H1 (cell line): Measurements from ENCODE around the gene MEA1. TPM values are rescaled to one million over a fixed set of nuclear protein-coding genes. Genes with fewer than 3 reads are reported as not detected.

Experiments
- CTCF ChIA-PET: fragments of 300-600 bp; sonication (Branson Sonifier 250); formaldehyde crosslinking; loops from one replicate; lab custom pipeline; 2021; ENCODE audit not compliant: partially characterized antibody; lab: Charles Lee
- POLR2A ChIA-PET: fragments of 300-600 bp; sonication (Branson Sonifier 250); formaldehyde crosslinking; loops from one replicate; lab custom pipeline; 2021; ENCODE audit warnings: inconsistent platforms; ENCODE audit not compliant: partially characterized antibody; lab: Charles Lee
- DNase-seq, 2 experiments: peaks; one replicate each; pipeline versions ENCODE4 v3.0.0 to v3.0.0-alpha.2; 2010 to 2022; ENCODE audit warnings: low spot score in 2 of 2, low read depth in 1 of 2, mixed read lengths in 1 of 2
- FAIRE-seq: peaks from 2 replicates; lab custom pipeline; 2011; peaks lifted over from hg19 to GRCh38; lab: Jason Lieb, UNC
- H2AFZ ChIP-seq: 2 replicates; pipeline ENCODE4 v1.8.1; 2012; ENCODE audit warnings: low read length, inconsistent platforms
- H2AK5ac ChIP-seq: 2 replicates; pipeline ENCODE4 v1.6.1; 2013; ENCODE audit warnings: low read depth, low read length
- H2BK120ac ChIP-seq: replicated peaks from 2 replicates; pipeline ENCODE3; 2013; ENCODE audit warnings: low read depth, low read length, inconsistent platforms
- H2BK12ac ChIP-seq: 2 replicates; pipeline ENCODE4 v1.6.1; 2013; ENCODE audit warnings: low read depth, low read length
- H2BK15ac ChIP-seq: 2 replicates; pipeline ENCODE4 v1.6.1; 2013; ENCODE audit warnings: low read length
- H2BK20ac ChIP-seq: 2 replicates; pipeline ENCODE4 v1.6.1; 2013; ENCODE audit warnings: low read length
- H2BK5ac ChIP-seq: 2 replicates; pipeline ENCODE4 v1.6.1; 2013; ENCODE audit warnings: low read depth, low read length
- H3K14ac ChIP-seq: 2 replicates; pipeline ENCODE4 v1.6.1; 2013; ENCODE audit warnings: inconsistent platforms; ENCODE audit not compliant: insufficient read length
- H3K18ac ChIP-seq: 2 replicates; pipeline ENCODE4 v1.6.1; 2013; ENCODE audit warnings: low read length; ENCODE audit errors: extremely low read depth
- H3K23ac ChIP-seq: 2 replicates; pipeline ENCODE4 v1.6.1; 2013; ENCODE audit warnings: inconsistent platforms; ENCODE audit not compliant: insufficient read length
- H3K23me2 ChIP-seq: 2 replicates; pipeline ENCODE4 v1.6.1; 2013; ENCODE audit warnings: low read depth, low read length
- H3K27ac ChIP-seq: 2 replicates; pipeline ENCODE4 v1.6.1; 2011; ENCODE audit warnings: low read depth, low read length, inconsistent platforms
- H3K27me3 ChIP-seq, 4 experiments: replicated peaks in 1 of 4; 1 replicate in 1 of 4; 2 replicates in 3 of 4; pipeline versions ENCODE4 v1.6.1 to v1.8.1; 2011 to 2013; ENCODE audit warnings: low read length in 3 of 4, mild to moderate bottlenecking in 3 of 4, inconsistent platforms in 2 of 4, mixed read lengths in 2 of 4, moderate library complexity in 1 of 4; ENCODE audit not compliant: control insufficient read depth in 3 of 4, insufficient read depth in 3 of 4; ENCODE audit errors: extremely low read depth in 1 of 4
- H3K36me3 ChIP-seq, 4 experiments: 2 replicates each; pipeline versions ENCODE4 v1.6.1 to v1.8.1; 2011 to 2013; ENCODE audit warnings: mild to moderate bottlenecking in 4 of 4, low read length in 3 of 4, moderate library complexity in 2 of 4, control low read depth in 1 of 4, inconsistent platforms in 1 of 4; ENCODE audit not compliant: insufficient read depth in 4 of 4, control insufficient read depth in 2 of 4
- H3K4ac ChIP-seq: replicated peaks from 2 replicates; pipeline ENCODE3; 2013; ENCODE audit warnings: low read length, low read depth, mixed read lengths, inconsistent platforms; ENCODE audit not compliant: insufficient read length
- H3K4me1 ChIP-seq, 4 experiments: replicated peaks in 1 of 4; 1 replicate in 1 of 4; 2 replicates in 3 of 4; pipeline versions ENCODE4 v1.6.1 to v1.8.1; 2011 to 2013; ENCODE audit warnings: low read length in 3 of 4, inconsistent platforms in 2 of 4, mixed read lengths in 1 of 4; ENCODE audit not compliant: insufficient read depth in 4 of 4, control insufficient read depth in 3 of 4
- H3K4me2 ChIP-seq, 2 experiments: 2 replicates each; pipeline versions ENCODE4 v1.6.1 to v1.8.1; 2011 to 2013; ENCODE audit warnings: low read depth in 2 of 2, low read length in 2 of 2, control low read depth in 1 of 2, inconsistent platforms in 1 of 2, mild to moderate bottlenecking in 1 of 2; ENCODE audit not compliant: insufficient read depth in 1 of 2
- H3K4me3 ChIP-seq, 4 experiments: fragments of 200-600, 300-600 bp in 1 of 4; sonication (generic), shearing (Covaris generic), sonication (Bioruptor Twin) in 1 of 4; 2 replicates each; pipeline versions ENCODE4 v1.5.1 to v1.8.1; 2011 to 2016; ENCODE audit warnings: low read length in 4 of 4, low read depth in 3 of 4, control low read depth in 2 of 4, inconsistent platforms in 2 of 4, mild to moderate bottlenecking in 2 of 4, mixed read lengths in 1 of 4, moderate library complexity in 1 of 4; ENCODE audit not compliant: insufficient read depth in 2 of 4; ENCODE audit errors: extremely low read depth in 1 of 4
- H3K56ac ChIP-seq: replicated peaks from 2 replicates; pipeline ENCODE3; 2013; ENCODE audit warnings: low read depth, mild to moderate bottlenecking, mixed read lengths, low read length, inconsistent platforms; ENCODE audit not compliant: insufficient read length
- H3K79me1 ChIP-seq: 2 replicates; pipeline ENCODE4 v1.6.1; 2013; ENCODE audit warnings: low read depth, low read length, control low read depth
- H3K79me2 ChIP-seq, 2 experiments: 2 replicates each; pipeline versions ENCODE4 v1.6.1 to v1.8.1; 2012 to 2013; ENCODE audit warnings: low read length in 2 of 2, mild to moderate bottlenecking in 2 of 2, inconsistent platforms in 1 of 2; ENCODE audit not compliant: insufficient read depth in 2 of 2, control insufficient read depth in 1 of 2
- H3K9ac ChIP-seq, 4 experiments: replicated peaks in 1 of 4; 1 replicate in 1 of 4; 2 replicates in 3 of 4; pipeline versions ENCODE4 v1.6.1 to v1.8.1; 2011 to 2013; ENCODE audit warnings: low read depth in 3 of 4, low read length in 3 of 4, control low read depth in 2 of 4, mild to moderate bottlenecking in 2 of 4, moderate library complexity in 2 of 4, inconsistent platforms in 1 of 4; ENCODE audit errors: extremely low read depth in 1 of 4
- H3K9me3 ChIP-seq, 2 experiments: 2 replicates each; pipeline versions ENCODE4 v1.6.1 to v1.8.1; 2012 to 2013; ENCODE audit warnings: mild to moderate bottlenecking in 2 of 2, moderate library complexity in 2 of 2, control low read depth in 1 of 2, inconsistent platforms in 1 of 2, low read depth in 1 of 2, low read length in 1 of 2, mixed read lengths in 1 of 2; ENCODE audit not compliant: insufficient read depth in 2 of 2
- H4K20me1 ChIP-seq, 2 experiments: replicated peaks in 1 of 2; 2 replicates each; pipeline versions ENCODE3 to v1.8.1; 2011 to 2013; ENCODE audit warnings: inconsistent platforms in 2 of 2, low read length in 2 of 2, mild to moderate bottlenecking in 1 of 2; ENCODE audit not compliant: insufficient read depth in 2 of 2, control insufficient read depth in 1 of 2
- H4K5ac ChIP-seq: 2 replicates; pipeline ENCODE4 v1.6.1; 2013; ENCODE audit warnings: low read length, low read depth, mixed read lengths, inconsistent platforms; ENCODE audit not compliant: insufficient read length
- H4K8ac ChIP-seq: 2 replicates; pipeline ENCODE4 v1.8.0; 2013; ENCODE audit warnings: mild to moderate bottlenecking, moderate library complexity, low read length, inconsistent platforms; ENCODE audit not compliant: insufficient read depth; ENCODE audit errors: extremely low read depth
- H4K91ac ChIP-seq: replicated peaks from 2 replicates; pipeline ENCODE3; 2013; ENCODE audit warnings: low read length, mixed read lengths, inconsistent platforms; ENCODE audit not compliant: insufficient read length
- ASH2L ChIP-seq: fragments of 200-600, 300-600 bp; sonication (generic); IDR thresholded peaks from one replicate; pipeline ENCODE4 v1.7.1; 2017; ENCODE audit warnings: low read length
- BCL11A ChIP-seq, 2 experiments: IDR thresholded peaks; one replicate each; pipeline ENCODE4 v1.6.1; 2011; ENCODE audit warnings: low read depth in 2 of 2, low read length in 2 of 2, mild to moderate bottlenecking in 2 of 2
- BRCA1 ChIP-seq: IDR thresholded peaks from 2 replicates; pipeline ENCODE4 v1.6.1; 2012; ENCODE audit warnings: low read depth, low read length, improper control_type of control experiment
- CHD1 ChIP-seq: IDR thresholded peaks from 2 replicates; pipeline ENCODE4 v1.6.1; 2012; ENCODE audit warnings: low read depth, low read length, improper control_type of control experiment
- CREB1 ChIP-seq: IDR thresholded peaks from 2 replicates; pipeline ENCODE4 v1.6.1; 2012; ENCODE audit warnings: inconsistent platforms
- FOSL1 ChIP-seq: IDR thresholded peaks from 2 replicates; pipeline ENCODE4 v1.6.1; 2011; ENCODE audit warnings: mild to moderate bottlenecking, low read depth, low read length, moderate library complexity; ENCODE audit not compliant: insufficient read depth
- GABPA ChIP-seq: IDR thresholded peaks from 2 replicates; pipeline ENCODE4 v1.6.1; 2011; ENCODE audit warnings: mild to moderate bottlenecking, low read length, moderate library complexity, borderline replicate concordance; ENCODE audit not compliant: insufficient read depth
- HDAC6 ChIP-seq: IDR thresholded peaks from one replicate; pipeline ENCODE4 v1.7.1; 2012; ENCODE audit warnings: low read depth, mild to moderate bottlenecking, inconsistent platforms, low read length, moderate library complexity
- KDM5A ChIP-seq: fragments of 200-600 bp; IDR thresholded peaks from 2 replicates; pipeline ENCODE4 v1.7.1; 2012; ENCODE audit warnings: mild to moderate bottlenecking, low read length, inconsistent platforms, mixed read lengths
- MAFK ChIP-seq: IDR thresholded peaks from 2 replicates; pipeline ENCODE4 v1.6.1; 2012; ENCODE audit warnings: low read depth, mild to moderate bottlenecking, improper control_type of control experiment, low read length
- RNF2 ChIP-seq: fragments of 200-900, 300-1000 bp; sonication (generic); IDR thresholded peaks from 2 replicates; pipeline ENCODE4 v1.7.1; 2016; ENCODE audit warnings: borderline replicate concordance, low read depth, mild to moderate bottlenecking, antibody characterized with exemption, low read length; ENCODE audit not compliant: poor library complexity, severe bottlenecking; ENCODE audit errors: missing control alignments
- SIN3A ChIP-seq, 2 experiments: IDR thresholded peaks in 1 of 2; conservative IDR thresholded peaks in 1 of 2; 2 replicates each; pipeline ENCODE4 v1.6.1; 2011 to 2012; ENCODE audit warnings: low read length in 2 of 2, improper control_type of control experiment in 1 of 2, low read depth in 1 of 2, mild to moderate bottlenecking in 1 of 2
- SIX5 ChIP-seq: IDR thresholded peaks from 2 replicates; pipeline ENCODE4 v1.6.1; 2011; ENCODE audit warnings: mild to moderate bottlenecking, low read depth, low read length
- SP2 ChIP-seq: IDR thresholded peaks from 2 replicates; pipeline ENCODE4 v1.6.1; 2012; ENCODE audit warnings: mild to moderate bottlenecking, low read length, inconsistent platforms
- TBP ChIP-seq: IDR thresholded peaks from 2 replicates; pipeline ENCODE4 v1.6.1; 2011; ENCODE audit warnings: low read depth, low read length, improper control_type of control experiment
- WGBS, 2 experiments: shearing (Covaris generic) in 1 of 2; methylation state at CpG; one replicate each; pipeline versions ENCODE4 v1.1.6 to v1.1.7; 2013 to 2015; ENCODE audit warnings: low lambda C conversion rate in 2 of 2, mixed read lengths in 2 of 2, inconsistent platforms in 1 of 2, low coverage in 1 of 2, missing lambda C conversion rate in 1 of 2; ENCODE audit not compliant: insufficient replicate concordance in 2 of 2, insufficient coverage in 1 of 2, insufficient read length in 1 of 2; ENCODE audit errors: extremely low coverage in 1 of 2, missing lambda C conversion rate in 1 of 2; 5-methylcytosine and 5-hydroxymethylcytosine counted together
- polyA plus RNA-seq, 7 experiments: library from polyadenylated mRNA; depleted of rRNA in 3 of 7; stranded (reverse) in 5 of 7; unstranded in 2 of 7; fragments of >200 nt in 5 of 7; fragments of 200-250 nt in 2 of 7; gene quantifications; 1 replicate in 5 of 7; 2 replicates in 1 of 7; 4 replicates in 1 of 7; pipeline versions ENCODE4 v1.2.1 to v1.2.3, GENCODE V29; 2011 to 2013; ENCODE audit warnings: missing spikeins in 2 of 7, mixed read lengths in 2 of 7
- total RNA-seq: library from RNA; stranded (reverse); fragmentation: NEBNext Ultra II Directional; extraction: Animal tissue kit (Norgen Biotek cat#: 25700); gene quantifications from 2 replicates; pipeline ENCODE4 v1.2.1, GENCODE V29; 2021

MEA1 gene
- total and polyA plus RNA-seq, 2 of the 8 experiments (the other 6 are each of a cell fraction or from before 2014, with no cell fraction given): 94.2 to 96.4 TPM

- no peak overlapping the region for H3K4me2 ChIP-seq
- ChIA-PET CTCF (interaction anchor here (0.7 to 2.9 kb wide), 10 partner anchors 9 to 441 kb away, joined by 3 to 9 read pairs (median 3); partner anchors contain the start of gene PPP2R5D), POLR2A (interaction anchor here (0.8 to 5.9 kb wide), 6 partner anchors 9 to 70 kb away, joined by 3 to 29 read pairs (median 3); partner anchors contain the start of genes CNPY3, GNMT and PPP2R5D)
- no peak overlapping the region for H2BK120ac ChIP-seq
- no peak overlapping the region for H3K18ac ChIP-seq
- H2BK20ac ChIP-seq: no peak overlapping the region
- H2BK5ac ChIP-seq: no peak overlapping the region
- H3K9me3 ChIP-seq: no peaks in the 10 kb centered on the region
- no peak overlapping the region for H3K9ac ChIP-seq
- H3K4me1 ChIP-seq: peaks cover 0 to 4% (median 2%) of the 10 kb centered on the region in 4 experiments; a peak in 1 of 7 replicates
- no peak overlapping the region for H2BK15ac ChIP-seq
- H2AFZ ChIP-seq: no peak overlapping the region
- H3K14ac ChIP-seq: no peak overlapping the region
- H4K91ac ChIP-seq: no peak overlapping the region
- no peak overlapping the region for H3K27ac ChIP-seq
- H3K79me2 ChIP-seq: peaks cover 0 to 3% of the 10 kb centered on the region in 2 experiments; a peak in 1 of 4 replicates
- no peak overlapping the region for H4K8ac ChIP-seq
- H3K23me2 ChIP-seq: peaks cover 4% of the 10 kb centered on the region; the same call in 1 of the 2 replicates
- no peak overlapping the region for H2BK12ac ChIP-seq
- no peak overlapping the region for H3K4ac ChIP-seq
- H3K79me1 ChIP-seq: no peaks in the 10 kb centered on the region; the same call in none of the 2 replicates
- no peak for FAIRE-seq
- 94% methylated on average over 3 of the region's 3 CpGs; no CpG with 5 or more reads in 1 of the 2 experiments for WGBS, 2 experiments
- no peaks in the 10 kb centered on the region; a peak in 1 of 8 replicates for H3K36me3 ChIP-seq
- peaks cover 0 to 1% of the 10 kb centered on the region in 2 experiments for H4K20me1 ChIP-seq
- no peak overlapping the region for H3K23ac ChIP-seq
- no peak for DNase-seq
- no peak overlapping the region for H4K5ac ChIP-seq
- no peaks in the 10 kb centered on the region for H3K27me3 ChIP-seq
- no peak overlapping the region for H3K56ac ChIP-seq
- H3K4me3 ChIP-seq: no peak overlapping the region
- no peak overlapping the region for H2AK5ac ChIP-seq
- TF ChIP-seq FOSL1 (no peak), SIN3A (conservative IDR thresholded peaks at IDR 0.05 in 1 of 2, IDR thresholded peaks at IDR 0.05 in 1 of 2; ENCODE audit: low read depth in 1 of 2, low read length in 2 of 2) (no peak), GABPA (no peak), CREB1 (no peak), ASH2L (no peak), MAFK (no peak), RNF2 (no peak), TBP (no peak), HDAC6 (no peak), CHD1 (no peak), BRCA1 (no peak), SIX5 (no peak), KDM5A (no peak), SP2 (no peak), BCL11A (IDR thresholded peaks at IDR 0.05; ENCODE audit: low read depth in 2 of 2, low read length in 2 of 2) (no peak)
Observed at GRCh38 chr6:42973926-42974325, 39.8 kb downstream of the MEA1 start.
